Measurements from ENCODE around the gene CNTNAP4. TPM values are rescaled to one million over a fixed set of nuclear protein-coding genes. Genes with fewer than 3 reads are reported as not detected.

Gene CNTNAP4
- total RNA-seq, 1 donor from 2014 or later = not detected

GRCh38 chr16:76277460-76278030, 344 bp downstream of the CNTNAP4 start:
- no peak for DNase-seq
- Histone ChIP-seq H3K4me3 (no peak overlapping the region), H3K9me3 (no peaks in the 10 kb centered on the region), H3K4me1 (no peaks in the 10 kb centered on the region), H3K36me3 (no peaks in the 10 kb centered on the region), H3K27me3 (peaks cover 4% of the 10 kb centered on the region), H3K27ac (no peak overlapping the region)
- ATAC-seq = no peak
- no peak for TF ChIP-seq CTCF (IDR thresholded peaks at IDR 0.05)
- intact Hi-C loops (cut with DNase I) = no loop called here

- no peak for DNase-seq
- intact Hi-C loops (cut with DNase I) = no loop called here
- no peak for TF ChIP-seq CTCF (IDR thresholded peaks at IDR 0.05)
- H3K9me3 ChIP-seq = no peaks in the 10 kb centered on the region
- no peaks in the 10 kb centered on the region for H3K36me3 ChIP-seq
- H3K27ac ChIP-seq = no peak overlapping the region
- ATAC-seq = no peak
- H3K4me3 ChIP-seq = no peak overlapping the region
- no peaks in the 10 kb centered on the region for H3K4me1 ChIP-seq
- peaks cover 4% of the 10 kb centered on the region for H3K27me3 ChIP-seq
Observed at GRCh38 chr16:76278086-76278485, 885 bp downstream of the CNTNAP4 start.

GRCh38 chr16:76278980-76279379, 1.8 kb downstream of the CNTNAP4 start:
- DNase-seq (no peak), ATAC-seq (no peak)
- H3K27ac ChIP-seq = no peak overlapping the region
- intact Hi-C loops (cut with DNase I) = no loop called here
- no peaks in the 10 kb centered on the region for H3K4me1 ChIP-seq
- no peak overlapping the region for H3K4me3 ChIP-seq
- no peak for TF ChIP-seq CTCF (IDR thresholded peaks at IDR 0.05)
- no peaks in the 10 kb centered on the region for H3K36me3 ChIP-seq
- no peaks in the 10 kb centered on the region for H3K9me3 ChIP-seq
- peaks cover 4% of the 10 kb centered on the region for H3K27me3 ChIP-seq

- H3K4me1 ChIP-seq = no peaks in the 10 kb centered on the region
- DNase-seq (no peak), ATAC-seq (no peak)
- no peak overlapping the region for H3K27ac ChIP-seq
- H3K36me3 ChIP-seq = no peaks in the 10 kb centered on the region
- TF ChIP-seq CTCF (IDR thresholded peaks at IDR 0.05) = no peak
- intact Hi-C loops (cut with DNase I) = no loop called here
- H3K4me3 ChIP-seq = no peak overlapping the region
- no peaks in the 10 kb centered on the region for H3K9me3 ChIP-seq
- peaks cover 4% of the 10 kb centered on the region for H3K27me3 ChIP-seq
Observed at GRCh38 chr16:76280421-76281215, 3.4 kb downstream of the CNTNAP4 start.

- no peaks in the 10 kb centered on the region for H3K9me3 ChIP-seq
- no peak overlapping the region for H3K4me3 ChIP-seq
- no peaks in the 10 kb centered on the region for H3K36me3 ChIP-seq
- intact Hi-C loops (cut with DNase I) = no loop called here
- H3K27me3 ChIP-seq = no peaks in the 10 kb centered on the region
- TF ChIP-seq CTCF (IDR thresholded peaks at IDR 0.05) = no peak
- DNase-seq (no peak), ATAC-seq (no peak)
- no peak overlapping the region for H3K27ac ChIP-seq
- no peaks in the 10 kb centered on the region for H3K4me1 ChIP-seq
Observed at GRCh38 chr16:76287466-76287865, 10.3 kb downstream of the CNTNAP4 start.

Measured in upper lobe of right lung (tissue), 1 donor.